H1 (cell line): ENCODE data around the gene PIBF1. TPM values are rescaled to one million over a fixed set of nuclear protein-coding genes. Genes with fewer than 3 reads are reported as not detected.

ENCODE experiments used
- CTCF ChIA-PET: fragments of 300-600 bp; sonication (Branson Sonifier 250); formaldehyde crosslinking; loops from one replicate; lab custom pipeline; 2021; ENCODE audit not compliant: partially characterized antibody; lab: Charles Lee
- POLR2A ChIA-PET: fragments of 300-600 bp; sonication (Branson Sonifier 250); formaldehyde crosslinking; loops from one replicate; lab custom pipeline; 2021; ENCODE audit warnings: inconsistent platforms; ENCODE audit not compliant: partially characterized antibody; lab: Charles Lee
- DNase-seq, 2 experiments: peaks; one replicate each; pipeline versions ENCODE4 v3.0.0 to v3.0.0-alpha.2; 2010 to 2022; ENCODE audit warnings: low spot score in 2 of 2, low read depth in 1 of 2, mixed read lengths in 1 of 2
- FAIRE-seq: peaks from 2 replicates; lab custom pipeline; 2011; peaks lifted over from hg19 to GRCh38; lab: Jason Lieb, UNC
- H2AFZ ChIP-seq: 2 replicates; pipeline ENCODE4 v1.8.1; 2012; ENCODE audit warnings: low read length, inconsistent platforms
- H2AK5ac ChIP-seq: 2 replicates; pipeline ENCODE4 v1.6.1; 2013; ENCODE audit warnings: low read depth, low read length
- H2BK120ac ChIP-seq: replicated peaks from 2 replicates; pipeline ENCODE3; 2013; ENCODE audit warnings: low read depth, low read length, inconsistent platforms
- H2BK12ac ChIP-seq: 2 replicates; pipeline ENCODE4 v1.6.1; 2013; ENCODE audit warnings: low read depth, low read length
- H2BK15ac ChIP-seq: 2 replicates; pipeline ENCODE4 v1.6.1; 2013; ENCODE audit warnings: low read length
- H2BK20ac ChIP-seq: 2 replicates; pipeline ENCODE4 v1.6.1; 2013; ENCODE audit warnings: low read length
- H2BK5ac ChIP-seq: 2 replicates; pipeline ENCODE4 v1.6.1; 2013; ENCODE audit warnings: low read depth, low read length
- H3K14ac ChIP-seq: 2 replicates; pipeline ENCODE4 v1.6.1; 2013; ENCODE audit warnings: inconsistent platforms; ENCODE audit not compliant: insufficient read length
- H3K18ac ChIP-seq: 2 replicates; pipeline ENCODE4 v1.6.1; 2013; ENCODE audit warnings: low read length; ENCODE audit errors: extremely low read depth
- H3K23ac ChIP-seq: 2 replicates; pipeline ENCODE4 v1.6.1; 2013; ENCODE audit warnings: inconsistent platforms; ENCODE audit not compliant: insufficient read length
- H3K23me2 ChIP-seq: 2 replicates; pipeline ENCODE4 v1.6.1; 2013; ENCODE audit warnings: low read depth, low read length
- H3K27ac ChIP-seq: 2 replicates; pipeline ENCODE4 v1.6.1; 2011; ENCODE audit warnings: low read depth, low read length, inconsistent platforms
- H3K27me3 ChIP-seq, 4 experiments: replicated peaks in 1 of 4; 1 replicate in 1 of 4; 2 replicates in 3 of 4; pipeline versions ENCODE4 v1.6.1 to v1.8.1; 2011 to 2013; ENCODE audit warnings: low read length in 3 of 4, mild to moderate bottlenecking in 3 of 4, inconsistent platforms in 2 of 4, mixed read lengths in 2 of 4, moderate library complexity in 1 of 4; ENCODE audit not compliant: control insufficient read depth in 3 of 4, insufficient read depth in 3 of 4; ENCODE audit errors: extremely low read depth in 1 of 4
- H3K36me3 ChIP-seq, 4 experiments: 2 replicates each; pipeline versions ENCODE4 v1.6.1 to v1.8.1; 2011 to 2013; ENCODE audit warnings: mild to moderate bottlenecking in 4 of 4, low read length in 3 of 4, moderate library complexity in 2 of 4, control low read depth in 1 of 4, inconsistent platforms in 1 of 4; ENCODE audit not compliant: insufficient read depth in 4 of 4, control insufficient read depth in 2 of 4
- H3K4ac ChIP-seq: replicated peaks from 2 replicates; pipeline ENCODE3; 2013; ENCODE audit warnings: low read length, low read depth, mixed read lengths, inconsistent platforms; ENCODE audit not compliant: insufficient read length
- H3K4me1 ChIP-seq, 4 experiments: replicated peaks in 1 of 4; 1 replicate in 1 of 4; 2 replicates in 3 of 4; pipeline versions ENCODE4 v1.6.1 to v1.8.1; 2011 to 2013; ENCODE audit warnings: low read length in 3 of 4, inconsistent platforms in 2 of 4, mixed read lengths in 1 of 4; ENCODE audit not compliant: insufficient read depth in 4 of 4, control insufficient read depth in 3 of 4
- H3K4me2 ChIP-seq, 2 experiments: 2 replicates each; pipeline versions ENCODE4 v1.6.1 to v1.8.1; 2011 to 2013; ENCODE audit warnings: low read depth in 2 of 2, low read length in 2 of 2, control low read depth in 1 of 2, inconsistent platforms in 1 of 2, mild to moderate bottlenecking in 1 of 2; ENCODE audit not compliant: insufficient read depth in 1 of 2
- H3K4me3 ChIP-seq, 4 experiments: fragments of 200-600, 300-600 bp in 1 of 4; sonication (generic), shearing (Covaris generic), sonication (Bioruptor Twin) in 1 of 4; 2 replicates each; pipeline versions ENCODE4 v1.5.1 to v1.8.1; 2011 to 2016; ENCODE audit warnings: low read length in 4 of 4, low read depth in 3 of 4, control low read depth in 2 of 4, inconsistent platforms in 2 of 4, mild to moderate bottlenecking in 2 of 4, mixed read lengths in 1 of 4, moderate library complexity in 1 of 4; ENCODE audit not compliant: insufficient read depth in 2 of 4; ENCODE audit errors: extremely low read depth in 1 of 4
- H3K56ac ChIP-seq: replicated peaks from 2 replicates; pipeline ENCODE3; 2013; ENCODE audit warnings: low read depth, mild to moderate bottlenecking, mixed read lengths, low read length, inconsistent platforms; ENCODE audit not compliant: insufficient read length
- H3K79me1 ChIP-seq: 2 replicates; pipeline ENCODE4 v1.6.1; 2013; ENCODE audit warnings: low read depth, low read length, control low read depth
- H3K79me2 ChIP-seq, 2 experiments: 2 replicates each; pipeline versions ENCODE4 v1.6.1 to v1.8.1; 2012 to 2013; ENCODE audit warnings: low read length in 2 of 2, mild to moderate bottlenecking in 2 of 2, inconsistent platforms in 1 of 2; ENCODE audit not compliant: insufficient read depth in 2 of 2, control insufficient read depth in 1 of 2
- H3K9ac ChIP-seq, 4 experiments: replicated peaks in 1 of 4; 1 replicate in 1 of 4; 2 replicates in 3 of 4; pipeline versions ENCODE4 v1.6.1 to v1.8.1; 2011 to 2013; ENCODE audit warnings: low read depth in 3 of 4, low read length in 3 of 4, control low read depth in 2 of 4, mild to moderate bottlenecking in 2 of 4, moderate library complexity in 2 of 4, inconsistent platforms in 1 of 4; ENCODE audit errors: extremely low read depth in 1 of 4
- H3K9me3 ChIP-seq, 2 experiments: 2 replicates each; pipeline versions ENCODE4 v1.6.1 to v1.8.1; 2012 to 2013; ENCODE audit warnings: mild to moderate bottlenecking in 2 of 2, moderate library complexity in 2 of 2, control low read depth in 1 of 2, inconsistent platforms in 1 of 2, low read depth in 1 of 2, low read length in 1 of 2, mixed read lengths in 1 of 2; ENCODE audit not compliant: insufficient read depth in 2 of 2
- H4K20me1 ChIP-seq, 2 experiments: replicated peaks in 1 of 2; 2 replicates each; pipeline versions ENCODE3 to v1.8.1; 2011 to 2013; ENCODE audit warnings: inconsistent platforms in 2 of 2, low read length in 2 of 2, mild to moderate bottlenecking in 1 of 2; ENCODE audit not compliant: insufficient read depth in 2 of 2, control insufficient read depth in 1 of 2
- H4K5ac ChIP-seq: 2 replicates; pipeline ENCODE4 v1.6.1; 2013; ENCODE audit warnings: low read length, low read depth, mixed read lengths, inconsistent platforms; ENCODE audit not compliant: insufficient read length
- H4K8ac ChIP-seq: 2 replicates; pipeline ENCODE4 v1.8.0; 2013; ENCODE audit warnings: mild to moderate bottlenecking, moderate library complexity, low read length, inconsistent platforms; ENCODE audit not compliant: insufficient read depth; ENCODE audit errors: extremely low read depth
- H4K91ac ChIP-seq: replicated peaks from 2 replicates; pipeline ENCODE3; 2013; ENCODE audit warnings: low read length, mixed read lengths, inconsistent platforms; ENCODE audit not compliant: insufficient read length
- ATF3 ChIP-seq: IDR thresholded peaks from 2 replicates; pipeline ENCODE4 v1.6.1; 2011; ENCODE audit warnings: low read depth, mild to moderate bottlenecking, low read length; ENCODE audit not compliant: insufficient read depth
- BRCA1 ChIP-seq: IDR thresholded peaks from 2 replicates; pipeline ENCODE4 v1.6.1; 2012; ENCODE audit warnings: low read depth, low read length, improper control_type of control experiment
- FOSL1 ChIP-seq: IDR thresholded peaks from 2 replicates; pipeline ENCODE4 v1.6.1; 2011; ENCODE audit warnings: mild to moderate bottlenecking, low read depth, low read length, moderate library complexity; ENCODE audit not compliant: insufficient read depth
- SIX5 ChIP-seq: IDR thresholded peaks from 2 replicates; pipeline ENCODE4 v1.6.1; 2011; ENCODE audit warnings: mild to moderate bottlenecking, low read depth, low read length
- SRF ChIP-seq: IDR thresholded peaks from 2 replicates; pipeline ENCODE4 v1.6.1; 2011; ENCODE audit warnings: mild to moderate bottlenecking, low read depth, low read length, moderate library complexity
- YY1 ChIP-seq: IDR thresholded peaks from 2 replicates; pipeline ENCODE4 v1.6.1; 2011; ENCODE audit warnings: low read depth, mild to moderate bottlenecking, low read length
- WGBS, 2 experiments: shearing (Covaris generic) in 1 of 2; methylation state at CpG; one replicate each; pipeline versions ENCODE4 v1.1.6 to v1.1.7; 2013 to 2015; ENCODE audit warnings: low lambda C conversion rate in 2 of 2, mixed read lengths in 2 of 2, inconsistent platforms in 1 of 2, low coverage in 1 of 2, missing lambda C conversion rate in 1 of 2; ENCODE audit not compliant: insufficient replicate concordance in 2 of 2, insufficient coverage in 1 of 2, insufficient read length in 1 of 2; ENCODE audit errors: extremely low coverage in 1 of 2, missing lambda C conversion rate in 1 of 2; 5-methylcytosine and 5-hydroxymethylcytosine counted together
- polyA plus RNA-seq, 7 experiments: library from polyadenylated mRNA; depleted of rRNA in 3 of 7; stranded (reverse) in 5 of 7; unstranded in 2 of 7; fragments of >200 nt in 5 of 7; fragments of 200-250 nt in 2 of 7; gene quantifications; 1 replicate in 5 of 7; 2 replicates in 1 of 7; 4 replicates in 1 of 7; pipeline versions ENCODE4 v1.2.1 to v1.2.3, GENCODE V29; 2011 to 2013; ENCODE audit warnings: missing spikeins in 2 of 7, mixed read lengths in 2 of 7
- total RNA-seq: library from RNA; stranded (reverse); fragmentation: NEBNext Ultra II Directional; extraction: Animal tissue kit (Norgen Biotek cat#: 25700); gene quantifications from 2 replicates; pipeline ENCODE4 v1.2.1, GENCODE V29; 2021

Gene PIBF1
- total and polyA plus RNA-seq, 2 of the 8 experiments (the other 6 are each of a cell fraction or from before 2014, with no cell fraction given), result 1.1 to 13.2 TPM

GRCh38 chr13:72804301-72804700 is 22.4 kb downstream of the PIBF1 start:
- Histone ChIP-seq H2AK5ac (no peak overlapping the region), H3K4me3 (no peak overlapping the region), H2BK15ac (no peak overlapping the region), H3K4me1 (no peaks in the 10 kb centered on the region), H3K9me3 (no peaks in the 10 kb centered on the region), H3K36me3 (peaks cover 0 to 2% (median 0%) of the 10 kb centered on the region in 4 experiments; a peak in 1 of 8 replicates), H2BK120ac (no peak overlapping the region), H3K27me3 (no peaks in the 10 kb centered on the region), H4K20me1 (no peaks in the 10 kb centered on the region), H3K23ac (no peak overlapping the region), H3K4ac (no peak overlapping the region), H3K14ac (no peak overlapping the region), H2BK5ac (no peak overlapping the region), H2BK20ac (no peak overlapping the region), H4K91ac (no peak overlapping the region), H2AFZ (no peak overlapping the region), H3K9ac (no peak overlapping the region), H3K56ac (no peak overlapping the region)
- WGBS, 2 experiments, result 100% methylated on average over 1 of the region's 1 CpG; no CpG with 5 or more reads in 1 of the 2 experiments
- no peak for FAIRE-seq
- POLR2A ChIA-PET, result no interaction called here
- no peak for TF ChIP-seq SIX5
- no peak for TF ChIP-seq BRCA1
- no peak for TF ChIP-seq FOSL1
- TF ChIP-seq SRF, result no peak
- no peak for TF ChIP-seq ATF3
- TF ChIP-seq YY1, result no peak
- TF ChIP-seq, all 59 proteins: peak for 0
- no peaks in the 10 kb centered on the region for H3K79me2 ChIP-seq
- H3K23me2 ChIP-seq, result no peaks in the 10 kb centered on the region
- H3K4me2 ChIP-seq, result no peak overlapping the region
- H4K8ac ChIP-seq, result no peak overlapping the region
- no peak overlapping the region for H2BK12ac ChIP-seq
- DNase-seq, result no peak
- H3K27ac ChIP-seq, result no peak overlapping the region
- H4K5ac ChIP-seq, result no peak overlapping the region
- CTCF ChIA-PET, result no interaction called here
- no peak overlapping the region for H3K18ac ChIP-seq
- no peaks in the 10 kb centered on the region for H3K79me1 ChIP-seq
